Measurements from ENCODE around the gene POP4. TPM values are rescaled to one million over a fixed set of nuclear protein-coding genes. Genes with fewer than 3 reads are reported as not detected.
A peak's percentile ranks its signal among the peaks of the same experiment; 100 is the strongest.
"Not testable (repeated sequence)": the region's sequence is repeated elsewhere in the genome, so short reads cannot be mapped to it uniquely, and the experiment has no call there.

The POP4 gene, protein sequence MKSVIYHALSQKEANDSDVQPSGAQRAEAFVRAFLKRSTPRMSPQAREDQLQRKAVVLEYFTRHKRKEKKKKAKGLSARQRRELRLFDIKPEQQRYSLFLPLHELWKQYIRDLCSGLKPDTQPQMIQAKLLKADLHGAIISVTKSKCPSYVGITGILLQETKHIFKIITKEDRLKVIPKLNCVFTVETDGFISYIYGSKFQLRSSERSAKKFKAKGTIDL
- total RNA-seq: 10 to 100 TPM; 46.6 to 68.5 TPM
- polyA plus RNA-seq: 10 to 100 TPM; 56.0 to 82.5 TPM
- long read RNA-seq, donor 1, transcript POP4-202 (7 exons, 3,385 nt): major isoform, 14 of 17 reads
- long read RNA-seq, donor 1, partial matches to known transcripts: 0 of 17 reads
- long read RNA-seq, donor 1, other reads (novel, unspliced or antisense): 0 of 17 reads
- long read RNA-seq, donor 2, partial matches to known transcripts: 0 of 4 reads
- long read RNA-seq, donor 2, other reads (novel, unspliced or antisense): 0 of 4 reads
- long read RNA-seq, donor 3, transcript POP4-202 (7 exons, 3,385 nt): major isoform, 5 of 5 reads
- long read RNA-seq, donor 3, partial matches to known transcripts: 0 of 5 reads
- long read RNA-seq, donor 3, other reads (novel, unspliced or antisense): 0 of 5 reads
- long read RNA-seq, donor 4, transcript POP4-202 (7 exons, 3,385 nt): major isoform, 9 of 9 reads
- long read RNA-seq, donor 4, partial matches to known transcripts: 0 of 9 reads
- long read RNA-seq, donor 4, other reads (novel, unspliced or antisense): 0 of 9 reads
- long read RNA-seq, donor 5, transcript POP4-202 (7 exons, 3,385 nt): major isoform, 18 of 20 reads
- long read RNA-seq, donor 5, partial matches to known transcripts: 0 of 20 reads
- long read RNA-seq, donor 5, other reads (novel, unspliced or antisense): 0 of 20 reads

DNA sequence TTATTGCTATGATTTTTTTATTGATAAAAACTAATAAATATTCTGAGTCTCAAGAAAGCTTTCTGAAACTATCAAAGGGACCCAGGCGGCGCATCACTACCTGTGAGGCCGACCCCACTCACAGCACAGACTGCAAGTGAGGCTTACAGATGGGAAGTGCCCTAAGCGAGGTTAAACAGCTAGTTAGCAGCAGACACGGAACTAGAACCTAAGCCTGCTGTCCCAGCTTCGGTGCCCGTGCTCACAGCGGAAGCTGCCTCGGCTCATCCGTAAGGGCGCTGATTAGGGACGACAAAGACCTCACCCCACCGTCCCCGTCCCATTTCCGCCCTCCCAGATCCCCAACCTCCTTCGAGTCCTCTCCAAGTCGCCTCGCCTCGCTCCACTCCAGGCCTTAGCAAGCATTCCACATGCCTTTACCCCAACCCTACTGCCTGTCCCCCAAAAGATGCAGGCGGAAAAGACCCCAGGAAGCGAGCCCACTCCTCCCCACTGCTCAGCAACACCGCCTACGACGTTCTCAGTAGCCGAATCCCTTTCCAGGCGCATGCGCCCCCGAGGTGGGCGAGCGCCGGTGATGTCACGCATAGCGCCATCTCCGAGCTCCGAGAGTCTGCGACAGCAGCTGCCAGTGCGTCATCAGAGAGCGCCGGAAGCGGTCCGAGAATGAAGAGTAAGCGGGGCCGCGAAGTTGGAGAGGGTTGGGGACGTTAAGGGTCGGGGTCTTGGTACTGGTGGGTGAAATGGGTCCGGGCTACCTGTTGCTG, at the start of gene POP4:
POP4 (plus strand) TSS at position 631 of the 767 bp plus-strand sequence; CDS start at position 667, 36 bp downstream.
- TF ChIP-seq, protein P1, sequence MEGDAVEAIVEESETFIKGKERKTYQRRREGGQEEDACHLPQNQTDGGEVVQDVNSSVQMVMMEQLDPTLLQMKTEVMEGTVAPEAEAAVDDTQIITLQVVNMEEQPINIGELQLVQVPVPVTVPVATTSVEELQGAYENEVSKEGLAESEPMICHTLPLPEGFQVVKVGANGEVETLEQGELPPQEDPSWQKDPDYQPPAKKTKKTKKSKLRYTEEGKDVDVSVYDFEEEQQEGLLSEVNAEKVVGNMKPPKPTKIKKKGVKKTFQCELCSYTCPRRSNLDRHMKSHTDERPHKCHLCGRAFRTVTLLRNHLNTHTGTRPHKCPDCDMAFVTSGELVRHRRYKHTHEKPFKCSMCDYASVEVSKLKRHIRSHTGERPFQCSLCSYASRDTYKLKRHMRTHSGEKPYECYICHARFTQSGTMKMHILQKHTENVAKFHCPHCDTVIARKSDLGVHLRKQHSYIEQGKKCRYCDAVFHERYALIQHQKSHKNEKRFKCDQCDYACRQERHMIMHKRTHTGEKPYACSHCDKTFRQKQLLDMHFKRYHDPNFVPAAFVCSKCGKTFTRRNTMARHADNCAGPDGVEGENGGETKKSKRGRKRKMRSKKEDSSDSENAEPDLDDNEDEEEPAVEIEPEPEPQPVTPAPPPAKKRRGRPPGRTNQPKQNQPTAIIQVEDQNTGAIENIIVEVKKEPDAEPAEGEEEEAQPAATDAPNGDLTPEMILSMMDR (IDR thresholded peaks at IDR 0.05; ENCODE audit: control extremely low read depth, extremely low read depth): no peak
- peak; percentile 98 to 99 (median 99) for DNase-seq
- 0 to 1% methylated on average over 46 to 47 of the region's 47 CpGs for WGBS, 2 donors
- peak within 1 kb of the TSS; percentile 84 to 99 for H3K27ac ChIP-seq (ENCODE audit: low read depth in 1 of 2, low read length in 1 of 2)
- H3K9ac ChIP-seq (ENCODE audit: insufficient read depth in 1 of 2, low read length in 2 of 2): peak within 1 kb of the TSS; percentile 98 to 99
- H3K4me3 ChIP-seq: peak within 1 kb of the TSS; percentile 85
- H3K9me3 ChIP-seq (ENCODE audit: control insufficient read depth in 4 of 4, insufficient read depth in 3 of 4, low read length in 3 of 4): no peaks in the 10 kb centered on the region
- no peaks in the 10 kb centered on the region for H3K27me3 ChIP-seq (ENCODE audit: control insufficient read depth in 3 of 3, insufficient read depth in 3 of 3, low read length in 2 of 3)
- H3K4me1 ChIP-seq (ENCODE audit: control insufficient read depth in 5 of 5, insufficient read depth in 5 of 5, low read length in 5 of 5): peaks cover 0 to 15% (median 5%) of the 10 kb centered on the region in 5 donors
- H3K36me3 ChIP-seq (ENCODE audit: control insufficient read depth in 4 of 4, insufficient read depth in 4 of 4, low read length in 4 of 4): peaks cover 7 to 12% (median 10%) of the 10 kb centered on the region in 4 donors
- ATAC-seq (ENCODE audit: insufficient read depth, low FRiP score): peak; percentile 88

DNA sequence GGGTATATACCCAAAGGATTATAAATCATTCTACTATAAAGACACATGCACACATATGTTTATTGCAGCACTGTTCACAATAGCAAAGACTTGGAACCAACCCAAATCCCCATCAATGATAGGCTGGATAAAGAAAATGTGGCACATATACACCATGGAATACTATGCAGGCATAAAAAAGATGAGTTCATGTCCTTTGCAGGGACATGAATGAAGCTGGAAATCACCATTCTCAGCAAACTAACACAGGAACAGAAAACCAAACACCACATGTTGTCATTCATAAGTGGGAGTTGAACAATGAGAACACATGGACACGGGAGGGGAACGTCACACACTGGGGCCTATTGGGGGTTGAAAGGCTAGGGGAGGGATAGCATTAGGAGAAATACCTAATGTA, 47.0 kb upstream of the POP4 start:
- not testable (repeated sequence) for H3K27me3 ChIP-seq (ENCODE audit: control insufficient read depth in 3 of 3, insufficient read depth in 3 of 3, low read length in 2 of 3); H3K4me3 ChIP-seq; ATAC-seq (ENCODE audit: insufficient read depth, low FRiP score); H3K36me3 ChIP-seq (ENCODE audit: control insufficient read depth in 4 of 4, insufficient read depth in 4 of 4, low read length in 4 of 4); H3K4me1 ChIP-seq (ENCODE audit: control insufficient read depth in 5 of 5, insufficient read depth in 5 of 5, low read length in 5 of 5); H3K9ac ChIP-seq (ENCODE audit: insufficient read depth in 1 of 2, low read length in 2 of 2); H3K27ac ChIP-seq (ENCODE audit: low read depth in 1 of 2, low read length in 1 of 2); DNase-seq
- H3K9me3 ChIP-seq (ENCODE audit: control insufficient read depth in 4 of 4, insufficient read depth in 3 of 4, low read length in 3 of 4): peaks cover 0 to 15% (median 5%) of the 10 kb centered on the region in 4 donors
- 78 to 81% methylated on average over 2 of the region's 2 CpGs for WGBS, 2 donors

DNA sequence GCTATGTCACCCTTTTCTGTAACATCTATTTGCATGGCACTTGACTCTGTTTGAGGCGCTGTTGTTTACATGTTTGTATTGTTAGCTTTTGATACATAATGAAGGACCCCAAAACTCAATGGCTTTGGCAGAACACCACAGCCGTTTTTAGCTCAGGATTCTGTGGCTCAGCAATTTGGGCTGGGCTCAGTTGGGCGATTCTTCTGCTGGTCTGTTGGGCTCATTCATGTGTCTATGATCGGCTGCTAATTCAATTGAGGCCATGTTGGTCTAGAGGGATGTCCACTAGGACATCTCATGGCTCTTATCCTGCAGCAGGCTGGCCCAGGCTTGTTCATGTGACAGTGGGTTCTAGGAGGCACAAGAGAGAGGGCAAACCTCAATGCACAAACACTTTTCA, 46.3 kb upstream of the POP4 start:
- TF ChIP-seq, protein P1 (IDR thresholded peaks at IDR 0.05; ENCODE audit: control extremely low read depth, extremely low read depth): no peak
- peaks cover 0 to 15% (median 5%) of the 10 kb centered on the region in 4 donors for H3K9me3 ChIP-seq (ENCODE audit: control insufficient read depth in 4 of 4, insufficient read depth in 3 of 4, low read length in 3 of 4)
- H3K27ac ChIP-seq (ENCODE audit: low read depth in 1 of 2, low read length in 1 of 2): no peak overlapping the region
- WGBS, 2 donors: 85 to 88% methylated on average over 4 of the region's 4 CpGs
- DNase-seq (no peak), ATAC-seq (ENCODE audit: insufficient read depth, low FRiP score) (no peak)
- H3K4me1 ChIP-seq (ENCODE audit: control insufficient read depth in 5 of 5, insufficient read depth in 5 of 5, low read length in 5 of 5): no peaks in the 10 kb centered on the region
- no peaks in the 10 kb centered on the region for H3K36me3 ChIP-seq (ENCODE audit: control insufficient read depth in 4 of 4, insufficient read depth in 4 of 4, low read length in 4 of 4)
- H3K27me3 ChIP-seq (ENCODE audit: control insufficient read depth in 3 of 3, insufficient read depth in 3 of 3, low read length in 2 of 3): peaks cover 0 to 9% (median 0%) of the 10 kb centered on the region in 3 donors
- no peak overlapping the region for H3K9ac ChIP-seq (ENCODE audit: insufficient read depth in 1 of 2, low read length in 2 of 2)
- no peak overlapping the region for H3K4me3 ChIP-seq

Measured in lung (tissue), 16 donors.